GM12864 (cell line): Measurements from ENCODE around the gene RIMBP2.

Source experiments
- DNase-seq: peaks from one replicate; pipeline ENCODE4 v3.0.0-alpha.2; 2011; ENCODE audit warnings: low read depth
- H3K4me3 ChIP-seq: 2 replicates; pipeline ENCODE4 v1.5.1; 2011; ENCODE audit warnings: mild to moderate bottlenecking, low read depth, low read length, control low read depth
- CTCF ChIP-seq: IDR thresholded peaks from 2 replicates; pipeline ENCODE4 v1.5.1; 2011; ENCODE audit warnings: low read depth, mild to moderate bottlenecking, moderate library complexity, low read length, control low read depth, inconsistent platforms; ENCODE audit errors: missing control alignments

The RIMBP2 gene

GRCh38 chr12:130434560-130434959, 281.5 kb downstream of the RIMBP2 start:
- H3K4me3 ChIP-seq: no peak overlapping the region
- DNase-seq: no peak
- TF ChIP-seq CTCF: no peak

- TF ChIP-seq CTCF: no peak
- no peak for DNase-seq
- no peak overlapping the region for H3K4me3 ChIP-seq
Observed at GRCh38 chr12:130433834-130434233, 282.3 kb downstream of the RIMBP2 start.

- no peak for TF ChIP-seq CTCF
- no peak for DNase-seq
- H3K4me3 ChIP-seq: no peak overlapping the region
Observed at GRCh38 chr12:130433411-130433810, 282.7 kb downstream of the RIMBP2 start.

- no peak for DNase-seq
- no peak overlapping the region for H3K4me3 ChIP-seq
- no peak for TF ChIP-seq CTCF
Observed at GRCh38 chr12:130431176-130431575, 284.9 kb downstream of the RIMBP2 start.

- no peak for TF ChIP-seq CTCF
- DNase-seq: no peak
Observed at GRCh38 chr12:130429656-130430505, 286.2 kb downstream of the RIMBP2 start.

GRCh38 chr12:130428116-130428515, 288.0 kb downstream of the RIMBP2 start:
- H3K4me3 ChIP-seq: no peak overlapping the region
- no peak for TF ChIP-seq CTCF
- DNase-seq: no peak

More at GRCh38 chr12:130429656-130430505, 286.2 kb downstream of the RIMBP2 start:
- H3K4me3 ChIP-seq: no peak overlapping the region
